Loucy (cell line): ENCODE measurements around the gene TEDC1.

Experiments
- H2AFZ ChIP-seq: fragments of 200-600 bp; sonication (generic); 2 replicates; pipeline ENCODE4 v1.6.0; 2016; ENCODE audit warnings: antibody characterized with exemption, mild to moderate bottlenecking, low read length, moderate library complexity
- H3F3A ChIP-seq: fragments of 200-600 bp; 2 replicates; pipeline ENCODE4 v1.6.0; 2016; ENCODE audit warnings: antibody characterized with exemption, low read depth, mild to moderate bottlenecking
- H3K27me3 ChIP-seq: fragments of 200-600 bp; sonication (generic); 2 replicates; pipeline ENCODE4 v1.6.1; 2014; ENCODE audit warnings: low read length, mild to moderate bottlenecking; ENCODE audit not compliant: insufficient read depth, poor library complexity, severe bottlenecking
- H3K36me3 ChIP-seq: fragments of 200-600 bp; sonication (generic); 2 replicates; pipeline ENCODE4 v1.6.1; 2016; ENCODE audit warnings: low read length; ENCODE audit not compliant: insufficient read depth
- H3K4me1 ChIP-seq: fragments of 200-600 bp; sonication (generic); 2 replicates; pipeline ENCODE4 v1.5.1; 2014; ENCODE audit warnings: low read length, mild to moderate bottlenecking; ENCODE audit not compliant: insufficient read depth, poor library complexity, severe bottlenecking
- H3K4me2 ChIP-seq: fragments of 200-600 bp; sonication (generic); 2 replicates; pipeline ENCODE4 v1.6.0; 2014; ENCODE audit warnings: antibody characterized with exemption, low read length, low read depth, mild to moderate bottlenecking; ENCODE audit not compliant: poor library complexity, severe bottlenecking
- H3K4me3 ChIP-seq: fragments of 200-600 bp; sonication (generic); 2 replicates; pipeline ENCODE4 v1.5.1; 2014; ENCODE audit warnings: low read length, mild to moderate bottlenecking, mixed read lengths; ENCODE audit not compliant: poor library complexity, severe bottlenecking
- H3K79me2 ChIP-seq: fragments of 200-600 bp; sonication (generic); 2 replicates; pipeline ENCODE4 v1.6.1; 2014; ENCODE audit warnings: low read length; ENCODE audit not compliant: insufficient read depth
- H3K9ac ChIP-seq: fragments of 200-600 bp; sonication (generic); 2 replicates; pipeline ENCODE4 v1.6.0; 2014; ENCODE audit warnings: mild to moderate bottlenecking, low read depth, low read length, moderate library complexity; ENCODE audit not compliant: poor library complexity, severe bottlenecking
- H3K9me2 ChIP-seq: fragments of 200-600 bp; sonication (generic); replicated peaks from 2 replicates; pipeline ENCODE4 v1.6.1; 2016; ENCODE audit warnings: low read depth, low read length, mixed read lengths
- H3K9me3 ChIP-seq: fragments of 200-600 bp; sonication (generic); 2 replicates; pipeline ENCODE4 v1.6.1; 2014; ENCODE audit warnings: mild to moderate bottlenecking, antibody characterized with exemption, low read length, low read depth; ENCODE audit not compliant: insufficient read depth
- H4K20me1 ChIP-seq: fragments of 200-600 bp; sonication (generic); 2 replicates; pipeline ENCODE4 v1.6.0; 2014; ENCODE audit warnings: antibody characterized with exemption, low read length, mild to moderate bottlenecking; ENCODE audit not compliant: insufficient read depth, poor library complexity, severe bottlenecking
- EZH2phosphoT487 ChIP-seq: fragments of 200-600 bp; IDR thresholded peaks from 2 replicates; pipeline ENCODE4 v1.6.1; 2018; ENCODE audit warnings: antibody characterized with exemption, mild to moderate bottlenecking, moderate library complexity, borderline replicate concordance
- TF ChIP-seq, protein P1 (sequence below): fragments of 200-600 bp; sonication (generic); conservative IDR thresholded peaks from 2 replicates; pipeline ENCODE4 v1.5.1; 2014; ENCODE audit warnings: mild to moderate bottlenecking, antibody characterized with exemption, low read length

TEDC1 gene, protein sequence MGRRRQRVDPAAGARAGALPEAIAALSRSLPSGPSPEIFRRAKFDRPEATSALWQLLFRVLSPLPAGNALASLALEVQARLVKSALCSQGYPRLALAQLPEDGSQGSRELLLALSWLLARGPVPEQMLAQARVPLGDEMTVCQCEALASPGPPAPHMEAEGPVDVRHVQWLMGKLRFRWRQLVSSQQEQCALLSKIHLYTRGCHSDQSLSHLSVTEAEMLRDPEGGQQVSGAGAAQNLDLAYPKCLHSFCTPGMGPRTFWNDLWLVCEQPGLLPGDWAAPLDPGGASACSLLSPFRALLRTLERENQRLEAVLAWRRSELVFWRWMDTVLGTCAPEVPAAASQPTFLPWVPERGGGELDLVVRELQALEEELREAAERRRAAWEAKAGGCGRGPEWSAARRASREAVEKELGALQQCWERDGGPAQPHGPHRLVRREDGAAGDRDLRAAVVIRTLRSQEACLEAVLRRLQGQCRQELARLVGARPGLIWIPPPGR

GRCh38 chr14:105490572-105491365 is at the start of gene TEDC1:
TEDC1 (plus strand) TSS chr14:105491246; CDS start chr14:105491376, 130 bp downstream.
- peak within 1 kb of the TSS; percentile 91 for H2AFZ ChIP-seq
- H3K4me1 ChIP-seq, result peaks cover 17% of the 10 kb centered on the region
- H3K4me3 ChIP-seq, result peak within 1 kb of the TSS; percentile 84
- H3K9ac ChIP-seq, result peak within 1 kb of the TSS; percentile 86
- H3K36me3 ChIP-seq, result no peaks in the 10 kb centered on the region
- no peaks in the 10 kb centered on the region for H3F3A ChIP-seq
- H3K27me3 ChIP-seq, result no peaks in the 10 kb centered on the region
- peak within 1 kb of the TSS; percentile 90 for H3K4me2 ChIP-seq
- H3K9me2 ChIP-seq, result no peaks in the 10 kb centered on the region
- no peak for TF ChIP-seq EZH2phosphoT487
- TF ChIP-seq, protein P1, sequence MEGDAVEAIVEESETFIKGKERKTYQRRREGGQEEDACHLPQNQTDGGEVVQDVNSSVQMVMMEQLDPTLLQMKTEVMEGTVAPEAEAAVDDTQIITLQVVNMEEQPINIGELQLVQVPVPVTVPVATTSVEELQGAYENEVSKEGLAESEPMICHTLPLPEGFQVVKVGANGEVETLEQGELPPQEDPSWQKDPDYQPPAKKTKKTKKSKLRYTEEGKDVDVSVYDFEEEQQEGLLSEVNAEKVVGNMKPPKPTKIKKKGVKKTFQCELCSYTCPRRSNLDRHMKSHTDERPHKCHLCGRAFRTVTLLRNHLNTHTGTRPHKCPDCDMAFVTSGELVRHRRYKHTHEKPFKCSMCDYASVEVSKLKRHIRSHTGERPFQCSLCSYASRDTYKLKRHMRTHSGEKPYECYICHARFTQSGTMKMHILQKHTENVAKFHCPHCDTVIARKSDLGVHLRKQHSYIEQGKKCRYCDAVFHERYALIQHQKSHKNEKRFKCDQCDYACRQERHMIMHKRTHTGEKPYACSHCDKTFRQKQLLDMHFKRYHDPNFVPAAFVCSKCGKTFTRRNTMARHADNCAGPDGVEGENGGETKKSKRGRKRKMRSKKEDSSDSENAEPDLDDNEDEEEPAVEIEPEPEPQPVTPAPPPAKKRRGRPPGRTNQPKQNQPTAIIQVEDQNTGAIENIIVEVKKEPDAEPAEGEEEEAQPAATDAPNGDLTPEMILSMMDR, result peak; percentile 55
- H3K79me2 ChIP-seq, result peaks cover 20% of the 10 kb centered on the region
- peaks cover 16% of the 10 kb centered on the region for H4K20me1 ChIP-seq
- no peaks in the 10 kb centered on the region for H3K9me3 ChIP-seq

GRCh38 chr14:105442125-105442524 is 48.9 kb upstream of the TEDC1 start:
- Histone ChIP-seq H3K27me3 (no peaks in the 10 kb centered on the region), H3K36me3 (peaks cover 41% of the 10 kb centered on the region; the same call in 1 of the 2 replicates), H3K9me3 (no peaks in the 10 kb centered on the region), H3K79me2 (peaks cover 39% of the 10 kb centered on the region), H3K4me1 (no peaks in the 10 kb centered on the region), H4K20me1 (peaks cover 31% of the 10 kb centered on the region), H3K4me3 (no peak overlapping the region), H3K4me2 (no peak overlapping the region), H3K9ac (no peak overlapping the region), H3F3A (no peaks in the 10 kb centered on the region), H3K9me2 (no peaks in the 10 kb centered on the region), H2AFZ (no peak overlapping the region)
- no peak for TF ChIP-seq EZH2phosphoT487
- TF ChIP-seq, protein P1, result no peak

DNA sequence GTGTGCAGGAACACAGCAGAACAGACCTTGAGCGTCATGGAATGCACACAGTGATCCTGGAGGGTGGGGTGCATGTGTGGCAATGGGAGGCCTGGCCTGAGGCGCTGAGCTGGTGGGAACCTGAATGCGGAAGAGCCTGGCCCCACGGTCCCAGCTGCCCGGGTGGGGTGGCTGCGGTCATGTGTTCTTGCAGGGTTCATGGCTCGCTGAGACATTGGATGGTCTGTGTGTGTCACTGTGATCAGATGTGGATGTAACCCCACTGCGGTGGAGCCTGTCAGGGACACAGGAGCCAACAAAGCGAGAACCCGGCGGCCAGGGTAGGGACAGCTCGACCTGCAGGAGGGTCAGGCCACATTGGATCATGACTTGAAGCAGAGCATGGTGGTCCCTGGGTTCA is 48.2 kb upstream of the TEDC1 start:
- Histone ChIP-seq H3K9me3 (no peaks in the 10 kb centered on the region), H2AFZ (no peak overlapping the region), H3K4me1 (no peaks in the 10 kb centered on the region), H3K9ac (no peak overlapping the region), H3K27me3 (no peaks in the 10 kb centered on the region), H3K79me2 (peaks cover 32% of the 10 kb centered on the region), H4K20me1 (peaks cover 26% of the 10 kb centered on the region), H3K36me3 (peaks cover 41% of the 10 kb centered on the region; the same call in 1 of the 2 replicates), H3K9me2 (no peaks in the 10 kb centered on the region), H3F3A (no peaks in the 10 kb centered on the region), H3K4me2 (no peak overlapping the region), H3K4me3 (no peak overlapping the region)
- TF ChIP-seq, protein P1, result no peak
- no peak for TF ChIP-seq EZH2phosphoT487
